Stimulated activated CD4-positive, alpha-beta T cell treated with anti-CD3 and anti-CD28 coated beads, Interleukin-12 subunit alpha, Interleukin-12 subunit beta, amount 100 ng/mL, for 48 hours (primary cell): ENCODE data around the gene PCLO.
"Not testable (repeated sequence)": the region's sequence is repeated elsewhere in the genome, so short reads cannot be mapped to it uniquely, and the experiment has no call there.

Source experiments
- DNase-seq, 3 donors: peaks; one replicate each; pipeline ENCODE4 v3.0.0-alpha.2; 2020; ENCODE audit warnings: low read depth in 2 of 3, low spot score in 1 of 3

The PCLO gene

DNA sequence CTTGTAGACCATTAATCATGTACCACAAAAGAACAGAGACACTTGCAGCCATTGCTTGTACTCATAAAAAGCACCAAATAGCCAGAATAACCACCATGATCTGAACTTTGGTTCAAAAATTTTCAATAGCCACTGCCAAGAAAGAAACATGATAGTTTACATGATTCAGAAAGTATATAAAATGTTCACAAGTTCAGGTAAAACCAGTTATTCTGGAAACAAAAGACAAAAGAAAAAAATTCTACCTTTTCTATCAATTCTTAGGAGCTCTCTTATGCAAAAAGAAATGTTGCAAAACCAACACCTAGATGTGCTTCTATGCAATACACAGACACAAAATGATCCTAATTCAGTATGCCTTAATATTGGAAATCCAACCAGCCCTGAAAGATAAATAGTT lies 108.7 kb downstream of the PCLO start:
- DNase-seq = no peak

DNA sequence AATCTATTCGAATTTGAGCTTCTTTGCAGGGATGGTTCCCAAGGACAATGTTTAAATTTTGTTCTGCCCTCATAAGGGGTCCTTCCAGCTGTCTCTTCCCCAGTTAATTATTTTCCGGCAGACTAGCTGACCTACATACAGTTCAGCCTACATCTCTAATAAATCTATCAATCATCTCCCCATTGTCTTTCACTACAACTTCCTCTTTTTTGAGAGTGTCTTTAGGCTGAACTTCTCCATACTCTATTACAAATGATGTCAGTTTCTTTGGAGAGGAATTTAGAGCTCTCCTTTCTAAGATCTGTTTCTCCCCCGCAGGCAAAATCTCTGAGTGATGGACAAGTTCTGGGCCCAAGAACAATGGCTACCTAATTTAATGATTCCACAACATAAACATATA lies 122.2 kb downstream of the PCLO start:
- DNase-seq = no peak

GRCh38 chr7:83038787-83039186 lies 123.9 kb downstream of the PCLO start:
- no peak for DNase-seq

GRCh38 chr7:83036721-83037380 lies 125.8 kb downstream of the PCLO start:
- DNase-seq = no peak

DNA sequence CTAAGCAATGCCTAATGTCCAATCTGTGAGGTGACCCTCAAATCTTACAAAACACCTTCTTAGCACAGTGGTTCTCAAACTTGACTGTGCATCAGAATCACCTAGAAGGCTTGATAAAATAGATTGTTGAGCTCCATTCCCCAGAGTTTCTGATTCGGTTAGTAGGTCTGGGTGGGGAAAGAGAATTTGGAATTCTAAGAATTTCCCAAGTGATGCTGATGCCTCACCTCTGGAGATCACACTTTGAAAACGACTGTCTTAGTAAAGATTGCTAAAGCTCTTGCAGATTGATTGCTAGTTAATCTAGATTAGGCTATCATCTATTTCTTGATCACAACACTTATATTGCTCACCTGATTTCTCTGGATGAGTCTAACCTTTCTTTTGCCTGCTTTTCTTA lies 126.6 kb downstream of the PCLO start:
- no peak for DNase-seq

DNA sequence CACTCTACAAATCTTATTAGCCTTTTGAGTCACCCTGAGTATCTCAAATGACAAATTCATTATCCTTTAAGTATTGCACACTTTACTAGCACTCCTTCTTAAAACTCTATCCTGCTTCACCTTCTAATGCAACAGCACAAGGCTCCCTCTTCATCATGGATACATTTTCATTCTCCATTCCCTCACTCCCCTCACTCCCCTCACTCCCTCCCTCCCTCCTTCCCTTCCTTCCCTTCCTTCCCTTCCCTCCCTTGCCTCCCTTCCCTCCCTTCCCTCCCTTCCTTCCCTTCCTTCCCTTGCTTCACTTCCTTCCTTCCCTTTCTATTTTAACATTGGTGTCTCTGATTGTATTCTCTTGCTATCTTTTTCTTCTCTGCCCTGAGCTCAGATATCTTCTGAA lies 130.5 kb downstream of the PCLO start:
- DNase-seq = no peak

- not testable (repeated sequence) for DNase-seq
Observed at GRCh38 chr7:83023817-83024665, 138.6 kb downstream of the PCLO start.

DNA sequence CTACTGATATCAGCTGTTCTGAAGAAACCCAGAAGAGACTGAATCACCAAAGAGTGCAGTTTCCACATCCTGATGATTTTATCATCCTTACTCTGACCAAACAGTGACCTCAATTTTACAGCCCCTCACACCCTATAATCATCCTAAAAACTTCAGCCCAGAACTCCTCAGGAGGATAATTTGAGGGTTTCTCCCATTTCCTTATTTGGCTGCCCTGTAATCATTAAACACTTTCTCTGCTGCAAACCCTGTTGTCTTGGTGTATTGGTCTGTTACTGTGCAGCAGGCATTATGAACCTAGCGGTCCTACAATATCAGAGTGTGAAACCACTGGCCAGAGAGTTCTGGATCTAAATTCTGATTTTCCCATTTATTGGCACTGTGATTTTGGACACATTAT lies 141.7 kb downstream of the PCLO start:
- no peak for DNase-seq

GRCh38 chr7:83020161-83020560 lies 142.5 kb downstream of the PCLO start:
- DNase-seq = no peak

DNA sequence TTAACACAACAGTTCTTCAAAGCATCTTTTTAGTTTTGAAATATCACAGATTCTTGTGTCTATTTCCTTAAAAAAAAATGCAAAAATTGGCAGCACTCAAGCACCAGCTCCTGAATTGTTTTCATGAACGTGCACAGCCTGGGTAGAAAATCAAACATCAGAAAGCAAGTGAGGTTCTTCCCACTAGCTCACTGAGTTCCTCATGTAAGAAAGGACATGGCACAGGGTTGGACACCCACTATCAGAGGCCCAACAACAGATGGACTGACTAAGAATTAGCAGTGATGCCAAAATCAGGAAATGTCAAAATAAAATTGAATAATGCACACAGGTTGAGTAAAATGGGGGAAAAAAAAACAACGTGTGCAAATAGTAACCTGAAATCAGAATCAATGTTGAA lies 146.8 kb downstream of the PCLO start:
- DNase-seq = no peak

- DNase-seq = no peak
Observed at GRCh38 chr7:83014546-83014945, 148.1 kb downstream of the PCLO start.

DNA sequence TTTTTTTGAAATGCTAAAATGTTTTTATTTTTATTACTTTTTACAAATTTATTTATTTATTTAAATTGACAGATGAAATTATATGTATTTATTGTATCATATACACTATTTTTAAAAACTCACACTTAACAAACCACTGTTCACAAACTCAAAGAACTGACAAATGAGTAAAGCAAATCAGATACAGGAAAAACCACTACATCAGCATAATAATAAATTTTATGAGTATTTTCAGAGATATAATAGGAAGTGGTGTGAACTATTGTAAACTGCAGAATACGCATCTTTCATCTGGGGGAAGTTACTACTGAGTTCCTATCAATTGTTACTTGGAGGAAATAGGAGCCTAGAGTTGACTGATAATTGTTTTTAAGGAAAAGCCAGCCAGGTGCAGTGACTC lies 150.7 kb downstream of the PCLO start:
- DNase-seq = no peak

GRCh38 chr7:83005410-83005809 lies 157.3 kb downstream of the PCLO start:
- DNase-seq = no peak

DNA sequence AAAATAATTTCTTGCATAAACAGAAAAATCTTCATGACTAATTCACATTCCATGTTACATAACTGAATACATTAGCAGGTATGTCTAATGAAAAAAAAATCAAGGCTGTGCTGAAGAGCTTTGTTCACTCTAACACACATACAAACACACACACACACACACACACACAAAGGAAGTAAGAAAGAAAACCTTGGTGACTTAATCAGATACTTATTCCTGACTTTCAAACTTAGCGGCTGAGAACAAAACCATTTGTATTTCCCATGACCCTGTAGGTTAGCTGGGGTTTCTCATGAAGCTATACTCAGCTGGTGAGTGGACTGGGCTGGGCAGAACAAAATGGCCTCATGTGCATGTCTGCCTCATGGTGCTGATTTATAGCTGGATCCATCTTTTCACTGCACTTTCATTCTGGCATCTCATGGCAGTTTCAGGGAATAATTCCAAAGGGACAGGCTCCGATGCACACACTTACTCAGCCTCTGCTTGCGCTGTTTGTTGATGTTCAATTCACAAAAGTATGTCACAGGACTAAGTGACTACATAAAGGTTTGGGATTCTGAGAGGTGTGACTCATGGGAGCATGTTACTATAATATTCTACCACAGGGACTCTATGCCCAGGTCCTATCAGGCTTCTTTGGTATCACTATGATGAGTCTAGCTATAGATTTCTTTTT lies 161.2 kb downstream of the PCLO start:
- no peak for DNase-seq

GRCh38 chr7:82998436-82998835 lies 164.2 kb downstream of the PCLO start:
- no peak for DNase-seq

GRCh38 chr7:82985144-82985802 lies 177.4 kb downstream of the PCLO start:
- DNase-seq = no peak

- DNase-seq = no peak
Observed at GRCh38 chr7:82980130-82980788, 182.4 kb downstream of the PCLO start.

- DNase-seq = no peak
Observed at GRCh38 chr7:82975811-82976468, 186.7 kb downstream of the PCLO start.

- no peak for DNase-seq
Observed at GRCh38 chr7:82972135-82972534, 190.5 kb downstream of the PCLO start.
